CD4-positive, alpha-beta T cell treated with Interleukin-15 for 1 hour (primary cell): ENCODE data around the gene NIN.

Experiments
- DNase-seq: peaks from one replicate; pipeline ENCODE4 v3.0.0-alpha.2; 2020

NIN gene

GRCh38 chr14:50830932-50831725 lies at the start of gene NIN:
NIN (minus strand) TSS chr14:50831162; CDS start chr14:50822056, 9,106 bp downstream.
- peak; percentile 71 for DNase-seq

- peak; percentile 49 for DNase-seq
These were observed 44.6 kb upstream of the NIN start for GRCh38 chr14:50875359-50876070.

- DNase-seq, result no peak
These were observed 43.8 kb upstream of the NIN start for GRCh38 chr14:50874757-50875156.

- no peak for DNase-seq
These were observed 41.2 kb upstream of the NIN start, which contains the start of gene ABHD12B for GRCh38 chr14:50871914-50872732. ABHD12B (plus strand) TSS chr14:50872053; CDS start chr14:50872175, 122 bp downstream.

GRCh38 chr14:50871228-50871627 lies 40.3 kb upstream of the NIN start:
- no peak for DNase-seq

- no peak for DNase-seq
These were observed 34.6 kb upstream of the NIN start for GRCh38 chr14:50865391-50866076.

- DNase-seq, result no peak
These were observed 34.0 kb upstream of the NIN start for GRCh38 chr14:50864946-50865345.

GRCh38 chr14:50864237-50864636 lies 33.3 kb upstream of the NIN start:
- no peak for DNase-seq

GRCh38 chr14:50862036-50862570 lies 31.1 kb upstream of the NIN start:
- DNase-seq, result no peak

GRCh38 chr14:50860478-50861086 lies 29.6 kb upstream of the NIN start:
- DNase-seq, result peak; percentile 87

GRCh38 chr14:50859296-50859624 lies 28.3 kb upstream of the NIN start:
- DNase-seq, result no peak

- DNase-seq, result no peak
These were observed 25.7 kb upstream of the NIN start for GRCh38 chr14:50856660-50857059.

- DNase-seq, result no peak
These were observed 24.6 kb upstream of the NIN start for GRCh38 chr14:50855558-50855957.

- DNase-seq, result no peak
These were observed 23.6 kb upstream of the NIN start for GRCh38 chr14:50854521-50854920.

- DNase-seq, result no peak
These were observed 22.9 kb upstream of the NIN start for GRCh38 chr14:50853891-50854290.

- DNase-seq, result no peak
These were observed 15.4 kb upstream of the NIN start for GRCh38 chr14:50846226-50846880.

GRCh38 chr14:50845166-50845565 lies 14.2 kb upstream of the NIN start:
- no peak for DNase-seq

GRCh38 chr14:50844391-50844790 lies 13.4 kb upstream of the NIN start:
- no peak for DNase-seq

GRCh38 chr14:50839691-50840090 lies 8.7 kb upstream of the NIN start:
- DNase-seq, result no peak

GRCh38 chr14:50839048-50839447 lies 8.1 kb upstream of the NIN start:
- no peak for DNase-seq

GRCh38 chr14:50837850-50838470 lies 7.0 kb upstream of the NIN start:
- DNase-seq, result no peak
